SU-DHL-6 (cell line): ENCODE measurements around the gene BPIFA3.

Experiments
- H2AFZ ChIP-seq: fragments of 200-600 bp; sonication (generic); 2 replicates; pipeline ENCODE4 v1.6.1; 2014; ENCODE audit warnings: low read depth, mild to moderate bottlenecking, moderate library complexity, mixed read lengths, antibody characterized with exemption, low read length; ENCODE audit not compliant: severe bottlenecking
- H3F3A ChIP-seq: fragments of 200-600 bp; shearing (Covaris generic); 2 replicates; pipeline ENCODE4 v1.6.0; 2016; ENCODE audit warnings: antibody characterized with exemption, mild to moderate bottlenecking; ENCODE audit not compliant: insufficient read depth
- H3K27ac ChIP-seq: fragments of 200-600 bp; sonication (generic); 2 replicates; pipeline ENCODE4 v1.5.1; 2016; ENCODE audit warnings: low read depth, mild to moderate bottlenecking, low read length, moderate library complexity, mixed read lengths
- H3K27me3 ChIP-seq: fragments of 200-600 bp; sonication (generic), shearing (Covaris generic); 2 replicates; pipeline ENCODE4 v1.6.0; 2014; ENCODE audit warnings: mild to moderate bottlenecking, low read length
- H3K36me3 ChIP-seq: fragments of 200-600 bp; sonication (generic); 2 replicates; pipeline ENCODE4 v1.6.1; 2014; ENCODE audit warnings: mild to moderate bottlenecking, low read length, mixed read lengths
- H3K4me2 ChIP-seq: fragments of 300-600, 200-600 bp; shearing (Covaris generic), sonication (generic); 2 replicates; pipeline ENCODE4 v1.6.0; 2014; ENCODE audit warnings: low read length, low read depth, mild to moderate bottlenecking; ENCODE audit not compliant: poor library complexity, severe bottlenecking
- H3K4me3 ChIP-seq: fragments of 200-600 bp; sonication (generic); 2 replicates; pipeline ENCODE4 v1.5.1; 2014; ENCODE audit warnings: antibody characterized with exemption, low read length, mild to moderate bottlenecking, mixed read lengths; ENCODE audit not compliant: insufficient read depth, poor library complexity, severe bottlenecking
- H3K79me2 ChIP-seq: fragments of 200-600 bp; sonication (generic); 2 replicates; pipeline ENCODE4 v1.6.1; 2014; ENCODE audit warnings: mild to moderate bottlenecking, low read length, moderate library complexity; ENCODE audit not compliant: insufficient read depth
- H3K9ac ChIP-seq: fragments of 200-600 bp; sonication (generic); 2 replicates; pipeline ENCODE4 v1.7.0; 2014; ENCODE audit warnings: mild to moderate bottlenecking, low read length
- H3K9me2 ChIP-seq: fragments of 200-600 bp; sonication (generic); replicated peaks from 2 replicates; pipeline ENCODE4 v1.6.1; 2014; ENCODE audit warnings: low read length; ENCODE audit not compliant: insufficient read depth
- H3K9me3 ChIP-seq: fragments of 200-600 bp; sonication (generic); 2 replicates; pipeline ENCODE4 v1.6.1; 2014; ENCODE audit warnings: low read length, mixed read lengths; ENCODE audit not compliant: insufficient read depth
- H4K20me1 ChIP-seq: fragments of 200-600 bp; sonication (generic); 2 replicates; pipeline ENCODE4 v1.6.1; 2014; ENCODE audit warnings: low read depth, mild to moderate bottlenecking, antibody characterized with exemption, low read length, moderate library complexity, mixed read lengths
- EZH2phosphoT487 ChIP-seq: fragments of 200-600 bp; sonication (generic), shearing (Covaris generic); conservative IDR thresholded peaks from 2 replicates; pipeline ENCODE4 v1.6.1; 2018; ENCODE audit warnings: mild to moderate bottlenecking, antibody characterized with exemption, low read length, moderate library complexity, mixed read lengths
- TF ChIP-seq, protein P1 (sequence below): fragments of 200-600 bp; sonication (generic); IDR thresholded peaks from one replicate; pipeline ENCODE4 v1.5.1; 2017; ENCODE audit warnings: antibody characterized with exemption, mild to moderate bottlenecking, low read length, moderate library complexity; ENCODE audit not compliant: insufficient read depth, poor library complexity, severe bottlenecking

Gene BPIFA3

DNA sequence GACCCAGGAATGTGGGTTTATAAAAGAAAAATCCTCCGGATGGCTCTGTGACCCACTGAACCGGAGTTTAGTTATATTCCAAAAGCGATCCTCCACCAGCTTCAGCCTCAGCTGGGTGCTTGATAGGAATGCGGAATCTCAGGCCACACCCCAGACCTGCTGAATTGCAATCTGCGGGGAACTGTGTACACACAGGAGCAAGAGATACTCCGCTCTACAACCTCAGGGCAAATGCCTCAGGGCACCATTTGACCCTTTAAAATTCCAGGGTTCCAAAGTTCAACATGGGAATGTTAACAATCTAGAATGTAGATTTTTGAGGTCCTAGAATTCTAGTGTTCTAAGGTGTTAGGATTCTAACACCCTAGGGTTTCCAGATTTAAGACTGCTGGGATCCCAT is 38.4 kb upstream of the BPIFA3 start:
- no peaks in the 10 kb centered on the region for H3K9me2 ChIP-seq
- H3K27ac ChIP-seq = no peak overlapping the region
- no peaks in the 10 kb centered on the region for H3K27me3 ChIP-seq
- no peaks in the 10 kb centered on the region for H3F3A ChIP-seq
- no peak for TF ChIP-seq EZH2phosphoT487
- TF ChIP-seq, protein P1, sequence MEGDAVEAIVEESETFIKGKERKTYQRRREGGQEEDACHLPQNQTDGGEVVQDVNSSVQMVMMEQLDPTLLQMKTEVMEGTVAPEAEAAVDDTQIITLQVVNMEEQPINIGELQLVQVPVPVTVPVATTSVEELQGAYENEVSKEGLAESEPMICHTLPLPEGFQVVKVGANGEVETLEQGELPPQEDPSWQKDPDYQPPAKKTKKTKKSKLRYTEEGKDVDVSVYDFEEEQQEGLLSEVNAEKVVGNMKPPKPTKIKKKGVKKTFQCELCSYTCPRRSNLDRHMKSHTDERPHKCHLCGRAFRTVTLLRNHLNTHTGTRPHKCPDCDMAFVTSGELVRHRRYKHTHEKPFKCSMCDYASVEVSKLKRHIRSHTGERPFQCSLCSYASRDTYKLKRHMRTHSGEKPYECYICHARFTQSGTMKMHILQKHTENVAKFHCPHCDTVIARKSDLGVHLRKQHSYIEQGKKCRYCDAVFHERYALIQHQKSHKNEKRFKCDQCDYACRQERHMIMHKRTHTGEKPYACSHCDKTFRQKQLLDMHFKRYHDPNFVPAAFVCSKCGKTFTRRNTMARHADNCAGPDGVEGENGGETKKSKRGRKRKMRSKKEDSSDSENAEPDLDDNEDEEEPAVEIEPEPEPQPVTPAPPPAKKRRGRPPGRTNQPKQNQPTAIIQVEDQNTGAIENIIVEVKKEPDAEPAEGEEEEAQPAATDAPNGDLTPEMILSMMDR = no peak
- H3K9ac ChIP-seq = no peak overlapping the region
- H3K79me2 ChIP-seq = no peaks in the 10 kb centered on the region
- no peak overlapping the region for H3K4me3 ChIP-seq
- no peaks in the 10 kb centered on the region for H3K9me3 ChIP-seq
- no peaks in the 10 kb centered on the region for H4K20me1 ChIP-seq
- no peak overlapping the region for H2AFZ ChIP-seq
- H3K36me3 ChIP-seq = no peaks in the 10 kb centered on the region
- no peak overlapping the region for H3K4me2 ChIP-seq

DNA sequence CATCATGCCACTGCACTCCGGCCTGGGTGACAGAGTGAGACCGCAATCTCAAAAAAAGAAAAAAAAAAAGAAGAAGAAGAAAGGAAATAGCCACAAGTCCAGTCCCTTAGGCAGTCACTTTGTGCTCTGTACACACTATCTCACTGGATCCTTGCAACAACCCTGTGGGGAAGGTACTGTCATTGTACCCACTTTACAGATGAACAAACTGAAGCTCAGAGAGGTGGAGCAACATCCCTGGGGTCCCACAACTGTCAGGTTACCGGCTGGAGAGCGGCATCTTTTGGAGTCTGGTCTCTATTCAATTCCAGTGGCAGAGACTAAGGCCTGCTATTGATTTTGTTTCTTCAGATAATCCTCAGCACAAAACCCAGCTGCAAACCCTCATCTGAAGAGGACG is 37.0 kb upstream of the BPIFA3 start:
- no peaks in the 10 kb centered on the region for H3K9me2 ChIP-seq
- H3K36me3 ChIP-seq = no peaks in the 10 kb centered on the region

DNA sequence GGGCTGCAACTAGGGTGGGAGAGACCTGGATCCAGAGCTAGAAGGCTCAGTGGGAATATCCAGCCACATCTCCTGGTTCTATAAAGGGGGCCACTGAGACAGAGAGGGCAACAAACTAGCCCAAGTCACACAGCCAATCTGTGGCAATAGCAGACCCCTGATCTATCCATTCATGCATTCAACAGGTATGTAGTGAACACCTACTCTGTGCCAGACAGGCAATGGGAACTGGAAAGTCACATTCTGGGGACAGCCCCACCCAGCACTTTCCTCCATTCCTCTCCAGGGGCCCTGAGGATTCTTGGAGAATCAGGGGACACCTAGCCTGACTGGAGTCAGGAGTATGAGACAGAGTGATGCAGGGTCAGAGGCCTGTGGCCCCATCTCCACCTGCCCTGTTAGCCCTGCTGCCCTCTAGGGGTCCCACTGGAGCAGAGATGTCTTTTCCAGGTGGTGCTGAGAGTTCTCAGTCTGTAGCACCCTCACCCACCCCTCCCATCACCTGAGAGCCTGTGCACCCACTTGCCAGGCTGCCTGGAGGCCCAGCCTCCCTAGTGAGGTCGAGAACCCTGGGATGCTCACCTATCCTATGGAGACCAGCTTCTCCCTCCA is 35.6 kb upstream of the BPIFA3 start:
- no peak overlapping the region for H3K27ac ChIP-seq
- no peak overlapping the region for H3K4me2 ChIP-seq
- H3K79me2 ChIP-seq = no peaks in the 10 kb centered on the region
- no peaks in the 10 kb centered on the region for H4K20me1 ChIP-seq
- H3F3A ChIP-seq = no peaks in the 10 kb centered on the region
- no peaks in the 10 kb centered on the region for H3K36me3 ChIP-seq
- H3K27me3 ChIP-seq = no peaks in the 10 kb centered on the region
- no peaks in the 10 kb centered on the region for H3K9me3 ChIP-seq
- no peaks in the 10 kb centered on the region for H3K9me2 ChIP-seq
- no peak overlapping the region for H3K4me3 ChIP-seq
- H2AFZ ChIP-seq = no peak overlapping the region
- TF ChIP-seq, protein P1 = no peak
- TF ChIP-seq EZH2phosphoT487 = no peak
- H3K9ac ChIP-seq = no peak overlapping the region

More for the DNA sequence above, 37.0 kb upstream of the BPIFA3 start:
- Histone ChIP-seq H3K27ac (no peak overlapping the region), H2AFZ (no peak overlapping the region), H4K20me1 (no peaks in the 10 kb centered on the region), H3F3A (no peaks in the 10 kb centered on the region), H3K4me2 (no peak overlapping the region), H3K9me3 (no peaks in the 10 kb centered on the region), H3K9ac (no peak overlapping the region), H3K27me3 (no peaks in the 10 kb centered on the region), H3K4me3 (no peak overlapping the region), H3K79me2 (no peaks in the 10 kb centered on the region)
- no peak for TF ChIP-seq EZH2phosphoT487
- TF ChIP-seq, protein P1 = no peak
